NOMO-1 (cell line): ENCODE results near the gene RIMS4.

Experiments used
- DNase-seq, 2 experiments: peaks; one replicate each; lab custom pipeline; 2025; ENCODE audit not compliant: unreplicated experiment in 2 of 2; lab: John Stamatoyannopoulos, UW

The RIMS4 gene

DNA sequence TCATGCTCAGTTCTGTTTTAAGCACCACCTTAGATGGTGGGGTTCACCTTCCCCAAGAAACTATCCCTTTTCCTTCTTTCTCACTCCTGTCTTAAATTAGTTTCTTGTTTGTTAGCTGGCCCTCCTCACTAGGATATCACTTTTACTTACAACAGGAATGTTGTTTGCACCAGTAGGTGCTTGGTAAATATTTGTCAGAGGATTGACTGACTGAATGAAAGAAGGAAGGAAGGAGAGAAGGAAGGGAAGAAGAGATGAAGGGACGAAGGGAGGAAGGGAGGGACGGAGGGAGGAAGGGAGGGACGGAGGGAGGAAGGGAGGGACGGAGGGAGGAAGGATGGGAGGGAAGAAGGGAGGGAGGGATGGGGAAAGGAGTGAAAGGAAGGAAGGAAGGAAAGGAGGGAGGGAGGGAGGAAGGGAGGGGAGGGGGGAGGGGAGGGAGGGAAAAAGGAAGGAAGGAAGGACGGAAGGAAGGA, 65.2 kb downstream of the RIMS4 start:
- DNase-seq = no peak

- no peak for DNase-seq
Observed at GRCh38 chr20:44743916-44744655, 66.3 kb downstream of the RIMS4 start.

GRCh38 chr20:44743080-44743701, 67.2 kb downstream of the RIMS4 start:
- no peak for DNase-seq

DNA sequence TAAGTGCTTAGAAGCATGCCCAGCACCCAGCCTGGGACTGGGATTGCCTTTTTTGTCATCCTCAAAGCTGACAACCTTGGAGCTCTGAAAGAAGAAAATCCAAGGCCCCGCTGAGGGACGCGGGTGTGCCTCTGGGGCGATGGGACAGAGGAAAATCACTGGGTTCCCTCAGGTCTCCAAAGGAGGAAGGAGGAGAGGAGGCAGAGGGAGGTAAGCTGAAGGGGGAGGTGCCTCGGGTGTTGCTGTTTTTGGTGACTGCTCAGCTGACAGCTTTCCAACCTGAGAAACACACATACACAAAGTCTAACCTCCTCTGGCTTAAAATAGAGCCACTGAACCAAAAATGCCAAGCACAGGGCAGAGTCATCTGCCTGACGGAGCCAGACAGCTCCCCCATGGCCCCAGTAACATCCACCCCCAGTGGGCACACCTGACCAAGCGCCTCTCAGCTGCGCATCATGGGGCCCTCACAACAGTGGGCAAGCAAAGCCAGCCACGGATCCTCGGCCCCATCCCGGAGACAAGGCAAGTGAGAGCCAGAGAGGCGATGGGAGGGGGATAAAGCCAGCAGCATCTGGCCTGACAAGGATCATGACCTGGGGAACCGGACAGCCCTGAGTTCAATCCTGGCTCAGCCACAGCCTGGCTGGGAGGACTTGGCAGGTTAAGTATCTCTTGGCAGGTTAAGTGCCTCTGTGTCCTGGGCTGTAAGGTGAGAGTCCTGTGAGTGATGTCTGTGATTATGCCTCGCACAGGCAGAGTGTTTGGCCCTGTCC, 67.9 kb downstream of the RIMS4 start:
- DNase-seq = no peak

- no peak for DNase-seq
Observed at GRCh38 chr20:44739942-44740341, 70.4 kb downstream of the RIMS4 start.

DNA sequence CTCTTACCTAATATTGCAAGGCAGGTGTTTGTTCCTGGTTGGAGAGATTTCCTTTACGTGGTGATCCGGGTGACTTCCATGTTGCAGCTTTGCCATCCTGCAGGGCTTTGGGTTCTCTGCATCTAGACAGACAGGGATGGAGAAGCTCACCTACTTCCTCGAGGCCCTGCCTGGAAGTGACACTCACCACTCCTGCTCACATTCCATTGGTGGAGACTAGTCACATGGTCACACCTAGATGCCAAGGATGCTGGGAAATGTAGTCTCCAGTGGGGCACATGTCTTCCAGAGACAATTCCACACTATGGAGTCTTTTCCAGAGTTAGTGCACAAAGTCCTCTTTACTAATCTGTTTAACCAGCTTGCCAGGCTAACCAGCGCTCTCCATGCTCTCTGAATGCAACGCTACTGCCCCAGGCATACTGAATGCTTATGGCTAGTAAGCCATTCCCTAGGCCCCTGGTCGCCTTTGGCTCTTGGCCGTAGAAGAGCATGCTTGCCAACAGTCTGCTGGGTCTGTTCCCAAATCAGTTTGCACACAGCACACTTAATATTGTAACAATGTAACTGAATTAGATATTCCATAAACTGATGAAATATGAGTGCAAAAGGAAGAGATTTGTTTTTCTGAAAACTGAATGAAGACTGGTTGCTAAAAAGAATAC, 71.4 kb downstream of the RIMS4 start:
- peak; percentile 9 to 56 for DNase-seq

DNA sequence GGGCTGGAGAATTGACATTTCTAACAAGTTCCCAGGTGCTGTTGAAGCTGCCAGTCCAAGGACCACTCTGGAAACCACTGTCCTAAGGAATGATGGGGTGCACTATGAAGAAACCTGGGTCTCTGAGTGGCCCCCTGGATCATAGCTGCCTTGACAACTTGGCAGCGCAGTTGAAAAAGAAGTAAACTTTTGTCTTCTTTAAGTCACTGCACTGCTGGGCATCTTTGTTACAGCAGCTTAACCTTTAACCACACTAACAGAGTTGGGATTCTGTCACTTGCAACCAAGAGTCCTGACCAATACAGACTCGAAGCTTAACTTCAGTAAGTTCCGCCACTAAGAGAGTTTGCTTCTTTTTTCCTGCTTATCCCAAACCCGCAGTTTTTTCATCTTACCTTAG, 73.2 kb downstream of the RIMS4 start:
- DNase-seq = no peak

GRCh38 chr20:44736170-44737021, 74.0 kb downstream of the RIMS4 start:
- peak; percentile 56 to 80 for DNase-seq

DNA sequence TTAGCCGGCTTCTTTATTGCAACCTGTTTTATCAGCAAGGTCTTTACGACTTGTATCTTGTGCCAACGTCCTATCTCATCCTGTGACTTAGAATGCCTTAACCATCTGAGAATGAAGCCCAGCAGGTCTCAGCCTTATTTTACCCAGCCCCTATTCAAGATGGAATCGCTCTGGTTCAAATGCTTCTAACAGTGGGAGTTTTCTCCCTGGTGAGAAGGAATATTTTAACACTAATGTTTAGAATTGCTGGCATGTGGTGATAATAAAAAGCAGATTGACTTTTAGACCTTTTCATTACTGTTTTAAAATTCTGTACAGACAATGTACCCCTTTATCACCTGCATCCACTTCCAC, 74.6 kb downstream of the RIMS4 start:
- DNase-seq = no peak

GRCh38 chr20:44734938-44735337, 75.4 kb downstream of the RIMS4 start:
- DNase-seq = no peak

GRCh38 chr20:44733341-44734069, 76.8 kb downstream of the RIMS4 start:
- DNase-seq = peak; percentile 33 to 52

GRCh38 chr20:44732327-44732726, 78.0 kb downstream of the RIMS4 start:
- DNase-seq = no peak

DNA sequence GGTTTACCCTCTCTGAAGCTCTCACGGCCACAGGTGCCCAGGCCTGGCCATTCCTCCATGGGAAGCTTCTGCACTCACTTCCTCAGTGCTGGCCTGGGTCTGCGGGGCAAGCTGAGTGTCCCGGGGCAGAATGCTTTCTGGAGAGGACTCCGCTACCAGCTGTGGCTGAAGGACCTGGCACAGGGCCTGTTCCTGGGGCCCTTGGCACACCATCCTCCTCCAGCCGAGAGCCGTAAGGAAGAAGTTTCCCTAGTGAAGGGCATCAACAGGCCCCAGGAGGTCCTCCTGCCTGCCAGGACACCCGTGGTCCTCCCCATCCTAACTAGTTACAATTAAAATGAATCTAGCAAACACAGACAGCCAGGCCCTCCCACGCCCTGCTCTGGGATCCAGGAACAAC, 78.7 kb downstream of the RIMS4 start:
- no peak for DNase-seq

DNA sequence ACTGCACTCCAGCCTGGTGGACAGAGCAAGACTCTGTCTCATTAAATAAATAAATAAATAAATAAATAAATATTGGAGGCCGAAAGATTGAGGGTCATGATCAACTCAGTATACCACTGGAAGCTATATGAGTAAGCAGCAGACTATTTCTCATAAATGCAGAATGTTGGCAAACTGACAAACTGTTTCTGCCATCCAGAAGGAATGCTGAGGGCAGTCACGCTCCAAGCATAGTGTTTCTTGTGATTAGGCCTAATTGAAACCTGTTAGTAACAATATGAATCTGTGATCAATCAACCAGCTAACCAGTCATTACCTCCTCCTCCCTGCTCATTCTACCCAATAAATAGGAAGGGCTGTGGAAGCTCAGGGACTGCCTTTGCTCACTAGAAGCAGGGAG, 79.9 kb downstream of the RIMS4 start:
- DNase-seq = no peak

DNA sequence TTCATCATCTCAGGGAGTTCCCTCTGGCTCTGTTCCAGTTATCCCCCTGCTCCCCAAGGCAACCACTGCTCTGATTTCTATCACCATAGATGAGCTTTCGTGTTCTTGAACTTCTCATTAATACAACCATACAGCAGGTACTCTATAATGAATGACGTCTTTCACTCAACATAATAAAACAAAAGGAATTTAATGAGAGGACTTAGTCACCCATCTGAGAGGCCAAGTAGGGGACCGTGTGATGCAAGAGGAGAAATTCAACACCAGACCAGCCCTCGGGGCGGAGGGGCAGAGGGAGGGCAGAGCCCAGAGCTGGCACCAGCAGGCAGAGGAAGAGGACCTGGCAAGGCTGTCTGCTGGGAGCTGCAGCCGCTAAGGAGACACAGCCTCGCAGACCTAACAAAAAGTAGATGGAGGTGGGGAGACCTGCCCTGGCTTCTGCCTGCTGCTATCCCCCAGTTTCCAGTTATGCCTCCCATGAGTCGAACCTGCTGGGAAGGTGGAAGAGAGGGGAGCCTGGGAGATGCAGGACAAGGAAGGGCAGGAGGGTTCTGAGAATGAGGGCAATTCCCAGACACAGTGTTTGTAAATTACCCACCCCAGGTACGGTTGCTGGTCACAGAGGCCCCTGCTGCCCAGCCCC, 81.4 kb downstream of the RIMS4 start:
- peak; percentile 66 to 74 for DNase-seq

DNA sequence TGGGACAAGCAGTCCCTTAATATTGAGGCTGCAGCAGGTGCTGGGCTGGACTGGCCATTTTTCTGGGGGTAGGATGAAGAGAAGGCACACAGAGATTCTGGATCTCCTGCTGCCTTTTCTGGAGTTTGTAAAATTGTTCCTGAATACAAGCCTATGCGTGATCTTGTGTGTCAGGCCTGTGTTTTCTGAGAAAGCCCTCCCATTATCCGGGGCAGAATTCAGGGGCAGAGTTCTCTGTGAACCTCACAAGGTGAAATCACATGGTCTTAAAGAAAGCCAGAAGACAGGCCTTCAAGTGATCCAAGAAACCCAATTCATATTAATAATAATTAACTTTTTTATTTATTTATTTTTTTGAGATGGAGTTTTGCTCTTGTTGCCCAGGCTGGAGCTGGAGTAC, 82.7 kb downstream of the RIMS4 start:
- no peak for DNase-seq

DNA sequence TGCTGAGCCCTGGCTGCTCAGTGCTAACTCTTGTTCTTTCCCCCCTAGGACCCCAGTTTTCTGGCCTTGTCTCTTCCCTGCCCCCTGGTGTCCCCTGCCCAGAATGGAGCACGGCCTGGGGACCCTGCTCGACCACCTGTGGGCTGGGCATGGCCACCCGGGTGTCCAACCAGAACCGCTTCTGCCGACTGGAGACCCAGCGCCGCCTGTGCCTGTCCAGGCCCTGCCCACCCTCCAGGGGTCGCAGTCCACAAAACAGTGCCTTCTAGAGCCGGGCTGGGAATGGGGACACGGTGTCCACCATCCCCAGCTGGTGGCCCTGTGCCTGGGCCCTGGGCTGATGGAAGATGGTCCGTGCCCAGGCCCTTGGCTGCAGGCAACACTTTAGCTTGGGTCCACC, 83.3 kb downstream of the RIMS4 start:
- DNase-seq = no peak

DNA sequence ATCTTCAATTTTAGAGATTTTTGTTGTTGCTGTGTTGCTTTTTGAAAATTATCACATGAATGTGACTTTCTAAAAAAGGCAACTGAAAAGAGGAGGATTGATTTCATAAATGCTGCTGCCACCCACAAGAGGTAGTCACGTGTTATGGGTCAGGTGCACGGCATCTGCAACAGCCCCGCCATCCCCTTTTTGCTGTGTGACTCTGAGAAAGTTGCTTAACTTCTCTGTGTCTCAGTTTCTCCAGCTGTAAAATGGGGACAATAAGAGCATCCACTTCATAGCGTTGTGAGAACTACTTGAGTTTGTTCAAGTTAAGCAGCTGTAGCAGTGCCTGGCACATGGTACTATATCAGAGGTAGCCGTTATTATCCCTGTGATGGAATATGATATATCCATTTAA, 84.5 kb downstream of the RIMS4 start:
- DNase-seq = no peak

DNA sequence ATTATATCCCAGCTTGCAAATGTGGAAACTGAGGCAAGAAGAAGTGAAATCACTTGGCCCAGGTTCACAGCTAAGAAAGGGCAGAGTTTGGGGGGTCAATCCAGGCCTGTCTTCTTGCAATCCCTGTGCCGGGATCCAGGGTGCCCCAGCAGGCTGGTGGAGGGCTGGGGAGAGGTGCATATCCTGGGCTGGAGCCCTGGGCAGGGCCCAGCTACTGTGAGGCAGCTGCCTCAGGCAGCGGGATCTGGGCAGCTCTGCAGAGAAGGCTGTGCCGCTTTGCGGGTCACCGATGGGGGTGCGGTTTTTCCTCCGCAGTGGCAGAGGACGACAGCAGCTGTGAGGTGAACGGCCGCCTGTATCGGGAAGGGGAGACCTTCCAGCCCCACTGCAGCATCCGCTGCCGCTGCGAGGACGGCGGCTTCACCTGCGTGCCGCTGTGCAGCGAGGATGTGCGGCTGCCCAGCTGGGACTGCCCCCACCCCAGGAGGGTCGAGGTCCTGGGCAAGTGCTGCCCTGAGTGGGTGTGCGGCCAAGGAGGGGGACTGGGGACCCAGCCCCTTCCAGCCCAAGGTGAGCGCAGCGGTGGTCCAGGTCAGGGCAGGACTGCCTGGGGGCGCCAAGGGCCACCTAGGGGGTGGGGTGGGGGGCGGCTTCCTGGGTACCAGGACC, 85.8 kb downstream of the RIMS4 start:
- DNase-seq = no peak
